SK-N-SH treated with all-trans-retinoic acid at 6 μM for 48 hours (cell line): ENCODE data around the gene MAPKAPK5.

Experiments
- ATAC-seq: fragments of 200-7000 bp; cut with Tn5 transposase; 3 replicates; pipeline ENCODE4 v1.9.1; 2020; ENCODE audit warnings: mild to moderate bottlenecking, moderate library complexity
- ARNTL ChIP-seq: fragments of 450-650 bp; formaldehyde crosslinking; IDR thresholded peaks from 2 replicates; pipeline ENCODE4 v1.5.0; 2020; ENCODE audit warnings: low read depth, mild to moderate bottlenecking, moderate library complexity, borderline replicate concordance
- BACH2 ChIP-seq: fragments of 250-450 bp; sonication (Bioruptor Pico); IDR thresholded peaks from 2 replicates; pipeline ENCODE4 v1.9.0; 2021; ENCODE audit warnings: mild to moderate bottlenecking, borderline replicate concordance
- CREB5 ChIP-seq: fragments of 250-450 bp; sonication (Bioruptor Pico); IDR thresholded peaks from 2 replicates; pipeline ENCODE4 v1.5.1; 2020; ENCODE audit warnings: low read depth, mild to moderate bottlenecking, moderate library complexity
- CSDC2 ChIP-seq: fragments of 250-450 bp; sonication (Bioruptor Pico); IDR thresholded peaks from 2 replicates; pipeline ENCODE4 v1.5.0; 2020; ENCODE audit warnings: mild to moderate bottlenecking, moderate library complexity
- CSRNP3 ChIP-seq: fragments of 250-450 bp; sonication (Bioruptor Pico); IDR thresholded peaks from 2 replicates; pipeline ENCODE4 v1.5.1; 2021; ENCODE audit warnings: mild to moderate bottlenecking, moderate library complexity
- ESRRG ChIP-seq: fragments of 250-450 bp; sonication (Bioruptor Pico); IDR thresholded peaks from 2 replicates; pipeline ENCODE4 v1.6.1; 2021; ENCODE audit warnings: mild to moderate bottlenecking
- GLIS3 ChIP-seq: fragments of 250-450 bp; sonication (Bioruptor Pico); IDR thresholded peaks from 2 replicates; pipeline ENCODE4 v1.5.0; 2020; ENCODE audit warnings: mild to moderate bottlenecking, moderate library complexity
- ISL1 ChIP-seq: fragments of 250-450 bp; sonication (Bioruptor Pico); IDR thresholded peaks from 2 replicates; pipeline ENCODE4 v2.1.2; 2022; ENCODE audit warnings: mild to moderate bottlenecking, moderate library complexity
- OSR1 ChIP-seq: fragments of 250-450 bp; sonication (Bioruptor Pico); IDR thresholded peaks from 2 replicates; pipeline ENCODE4 v1.8.0; 2022; ENCODE audit warnings: moderate library complexity, mild to moderate bottlenecking, inconsistent platforms
- POU6F1 ChIP-seq: fragments of 250-450 bp; sonication (Bioruptor Pico); IDR thresholded peaks from 2 replicates; pipeline ENCODE4 v1.8.0; 2021; ENCODE audit warnings: low read depth, mild to moderate bottlenecking, moderate library complexity, borderline replicate concordance
- PPARA ChIP-seq: fragments of 250-450 bp; sonication (Bioruptor Pico); IDR thresholded peaks from 2 replicates; pipeline ENCODE4 v1.5.0; 2020; ENCODE audit warnings: mild to moderate bottlenecking, borderline replicate concordance
- RARB ChIP-seq: fragments of 250-450 bp; sonication (Bioruptor Pico); IDR thresholded peaks from 2 replicates; pipeline ENCODE4 v1.8.0; 2021; ENCODE audit warnings: mild to moderate bottlenecking, moderate library complexity
- SNAI2 ChIP-seq: fragments of 250-450 bp; sonication (Bioruptor Pico); IDR thresholded peaks from 2 replicates; pipeline ENCODE4 v1.5.0; 2020; ENCODE audit warnings: mild to moderate bottlenecking, moderate library complexity
- TOX ChIP-seq: fragments of 250-450 bp; sonication (Bioruptor Pico); IDR thresholded peaks from 2 replicates; pipeline ENCODE4 v1.8.0; 2021; ENCODE audit warnings: mild to moderate bottlenecking, moderate library complexity, borderline replicate concordance
- ZC3H10 ChIP-seq: fragments of 250-450 bp; sonication (Bioruptor Pico); IDR thresholded peaks from 2 replicates; pipeline ENCODE4 v1.5.1; 2021; ENCODE audit warnings: mild to moderate bottlenecking, moderate library complexity
- ZFP3 ChIP-seq: fragments of 250-450 bp; sonication (Bioruptor Pico); IDR thresholded peaks from 2 replicates; pipeline ENCODE4 v1.5.0; 2020; ENCODE audit warnings: mild to moderate bottlenecking, moderate library complexity
- ZFP30 ChIP-seq: fragments of 450-650 bp; formaldehyde crosslinking; IDR thresholded peaks from 2 replicates; pipeline ENCODE4 v1.5.0; 2022; ENCODE audit warnings: mild to moderate bottlenecking, moderate library complexity
- ZNF565 ChIP-seq: fragments of 450-650 bp; formaldehyde crosslinking; conservative IDR thresholded peaks from 2 replicates; pipeline ENCODE4 v1.5.0; 2020; ENCODE audit warnings: low read depth, mild to moderate bottlenecking, moderate library complexity
- ZNF70 ChIP-seq: fragments of 450-650 bp; formaldehyde crosslinking; IDR thresholded peaks from 2 replicates; pipeline ENCODE4 v1.5.0; 2020; ENCODE audit warnings: mild to moderate bottlenecking, moderate library complexity
- ZNF8 ChIP-seq: fragments of 450-650 bp; formaldehyde crosslinking; IDR thresholded peaks from 2 replicates; pipeline ENCODE4 v1.5.0; 2020; ENCODE audit warnings: mild to moderate bottlenecking, moderate library complexity
- TF ChIP-seq, protein P1 (sequence below): fragments of 250-450 bp; sonication (Bioruptor Pico); IDR thresholded peaks from 2 replicates; pipeline ENCODE4 v1.5.0; 2020; ENCODE audit warnings: mild to moderate bottlenecking, moderate library complexity
- TF ChIP-seq, protein P2 (sequence below): fragments of 250-450 bp; sonication (Bioruptor Pico); IDR thresholded peaks from 2 replicates; pipeline ENCODE4 v1.8.0; 2020; ENCODE audit warnings: mild to moderate bottlenecking, moderate library complexity, borderline replicate concordance

Gene MAPKAPK5, protein sequence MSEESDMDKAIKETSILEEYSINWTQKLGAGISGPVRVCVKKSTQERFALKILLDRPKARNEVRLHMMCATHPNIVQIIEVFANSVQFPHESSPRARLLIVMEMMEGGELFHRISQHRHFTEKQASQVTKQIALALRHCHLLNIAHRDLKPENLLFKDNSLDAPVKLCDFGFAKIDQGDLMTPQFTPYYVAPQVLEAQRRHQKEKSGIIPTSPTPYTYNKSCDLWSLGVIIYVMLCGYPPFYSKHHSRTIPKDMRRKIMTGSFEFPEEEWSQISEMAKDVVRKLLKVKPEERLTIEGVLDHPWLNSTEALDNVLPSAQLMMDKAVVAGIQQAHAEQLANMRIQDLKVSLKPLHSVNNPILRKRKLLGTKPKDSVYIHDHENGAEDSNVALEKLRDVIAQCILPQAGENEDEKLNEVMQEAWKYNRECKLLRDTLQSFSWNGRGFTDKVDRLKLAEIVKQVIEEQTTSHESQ

GRCh38 chr12:111841750-111842555 lies at the start of gene MAPKAPK5:
TSS of gene MAPKAPK5 (plus strand) at chr12:111842228. CDS start at chr12:111842734, 506 bp downstream.
- TF ChIP-seq POU6F1 (CRISPR knock-in tag) (0 out of 2 replicates have a peak, but pooled peaks have one; percentile 71), OSR1 (CRISPR knock-in tag) (no peak), PPARA (CRISPR knock-in tag) (no peak), TOX (no peak), CREB5 (no peak), ISL1 (no peak), ZNF70 (no peak), ZNF8 (CRISPR knock-in tag) (no peak), GLIS3 (CRISPR knock-in tag) (no peak), ZFP3 (CRISPR knock-in tag) (peak; percentile 33; the same call in 1 of the 2 replicates), ZC3H10 (CRISPR knock-in tag) (no peak), RARB (CRISPR knock-in tag) (no peak), CSDC2 (CRISPR knock-in tag) (peak; percentile 90), ESRRG (CRISPR knock-in tag) (no peak), ZNF565 (CRISPR knock-in tag) (0 out of 2 replicates have a peak, but pooled peaks have one; percentile 16), BACH2 (no peak), ZFP30 (peak; percentile 49; the same call in 1 of the 2 replicates)
- TF ChIP-seq, protein P1, sequence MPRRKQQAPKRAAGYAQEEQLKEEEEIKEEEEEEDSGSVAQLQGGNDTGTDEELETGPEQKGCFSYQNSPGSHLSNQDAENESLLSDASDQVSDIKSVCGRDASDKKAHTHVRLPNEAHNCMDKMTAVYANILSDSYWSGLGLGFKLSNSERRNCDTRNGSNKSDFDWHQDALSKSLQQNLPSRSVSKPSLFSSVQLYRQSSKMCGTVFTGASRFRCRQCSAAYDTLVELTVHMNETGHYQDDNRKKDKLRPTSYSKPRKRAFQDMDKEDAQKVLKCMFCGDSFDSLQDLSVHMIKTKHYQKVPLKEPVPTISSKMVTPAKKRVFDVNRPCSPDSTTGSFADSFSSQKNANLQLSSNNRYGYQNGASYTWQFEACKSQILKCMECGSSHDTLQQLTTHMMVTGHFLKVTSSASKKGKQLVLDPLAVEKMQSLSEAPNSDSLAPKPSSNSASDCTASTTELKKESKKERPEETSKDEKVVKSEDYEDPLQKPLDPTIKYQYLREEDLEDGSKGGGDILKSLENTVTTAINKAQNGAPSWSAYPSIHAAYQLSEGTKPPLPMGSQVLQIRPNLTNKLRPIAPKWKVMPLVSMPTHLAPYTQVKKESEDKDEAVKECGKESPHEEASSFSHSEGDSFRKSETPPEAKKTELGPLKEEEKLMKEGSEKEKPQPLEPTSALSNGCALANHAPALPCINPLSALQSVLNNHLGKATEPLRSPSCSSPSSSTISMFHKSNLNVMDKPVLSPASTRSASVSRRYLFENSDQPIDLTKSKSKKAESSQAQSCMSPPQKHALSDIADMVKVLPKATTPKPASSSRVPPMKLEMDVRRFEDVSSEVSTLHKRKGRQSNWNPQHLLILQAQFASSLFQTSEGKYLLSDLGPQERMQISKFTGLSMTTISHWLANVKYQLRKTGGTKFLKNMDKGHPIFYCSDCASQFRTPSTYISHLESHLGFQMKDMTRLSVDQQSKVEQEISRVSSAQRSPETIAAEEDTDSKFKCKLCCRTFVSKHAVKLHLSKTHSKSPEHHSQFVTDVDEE (CRISPR knock-in tag): peak; percentile 68
- ATAC-seq: peak; percentile 90

DNA sequence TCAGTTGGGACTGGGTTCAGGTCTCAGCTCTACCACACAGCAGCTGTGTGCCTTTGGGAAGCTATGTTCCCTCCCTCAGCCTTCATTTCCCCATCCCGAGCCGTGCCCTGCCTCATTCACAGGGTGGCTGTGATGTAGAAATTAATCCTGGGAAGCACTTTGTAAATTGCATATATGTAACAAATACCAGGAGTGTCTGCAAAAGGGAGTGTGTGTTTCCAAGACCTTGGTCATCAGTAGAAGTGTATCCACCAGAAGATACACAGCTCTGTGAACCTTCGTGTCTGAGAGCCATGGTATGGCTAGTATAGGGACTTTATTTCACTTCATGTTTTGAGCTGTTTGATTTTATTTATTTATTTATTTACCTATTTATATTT lies 49.2 kb upstream of the MAPKAPK5 start:
- ATAC-seq: no peak
- TF ChIP-seq PPARA (CRISPR knock-in tag) (no peak), SNAI2 (CRISPR knock-in tag) (no peak), CREB5 (no peak), TOX (no peak), POU6F1 (CRISPR knock-in tag) (no peak), BACH2 (no peak), CSRNP3 (CRISPR knock-in tag) (no peak), ZNF8 (CRISPR knock-in tag) (no peak), ESRRG (CRISPR knock-in tag) (no peak), ARNTL (CRISPR knock-in tag) (no peak), CSDC2 (CRISPR knock-in tag) (no peak), GLIS3 (CRISPR knock-in tag) (no peak), ZFP30 (no peak), ZC3H10 (CRISPR knock-in tag) (no peak), ZFP3 (CRISPR knock-in tag) (no peak), RARB (CRISPR knock-in tag) (no peak), OSR1 (CRISPR knock-in tag) (no peak)
- TF ChIP-seq, protein P2, sequence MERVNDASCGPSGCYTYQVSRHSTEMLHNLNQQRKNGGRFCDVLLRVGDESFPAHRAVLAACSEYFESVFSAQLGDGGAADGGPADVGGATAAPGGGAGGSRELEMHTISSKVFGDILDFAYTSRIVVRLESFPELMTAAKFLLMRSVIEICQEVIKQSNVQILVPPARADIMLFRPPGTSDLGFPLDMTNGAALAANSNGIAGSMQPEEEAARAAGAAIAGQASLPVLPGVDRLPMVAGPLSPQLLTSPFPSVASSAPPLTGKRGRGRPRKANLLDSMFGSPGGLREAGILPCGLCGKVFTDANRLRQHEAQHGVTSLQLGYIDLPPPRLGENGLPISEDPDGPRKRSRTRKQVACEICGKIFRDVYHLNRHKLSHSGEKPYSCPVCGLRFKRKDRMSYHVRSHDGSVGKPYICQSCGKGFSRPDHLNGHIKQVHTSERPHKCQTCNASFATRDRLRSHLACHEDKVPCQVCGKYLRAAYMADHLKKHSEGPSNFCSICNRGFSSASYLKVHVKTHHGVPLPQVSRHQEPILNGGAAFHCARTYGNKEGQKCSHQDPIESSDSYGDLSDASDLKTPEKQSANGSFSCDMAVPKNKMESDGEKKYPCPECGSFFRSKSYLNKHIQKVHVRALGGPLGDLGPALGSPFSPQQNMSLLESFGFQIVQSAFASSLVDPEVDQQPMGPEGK: no peak
- TF ChIP-seq, all 23 proteins: peak for 0
